Tibial artery (tissue), 4 donors: ENCODE measurements around the gene SPNS2.

ENCODE experiments used
- DNase-seq, 2 donors: peaks; one replicate each; pipeline ENCODE4 v3.0.0-alpha.2; 2019
- H3K27ac ChIP-seq, 2 donors: fragments of 200-600 bp; sonication (generic) in 1 of 2; 1 replicate in 1 of 2; 2 replicates in 1 of 2; pipeline ENCODE4 v1.5.1; 2018 to 2019; ENCODE audit warnings: mild to moderate bottlenecking in 1 of 2
- H3K27me3 ChIP-seq, 2 donors: fragments of 200-600 bp; sonication (generic) in 1 of 2; one replicate each; pipeline versions ENCODE4 v1.5.1 to v1.6.0; 2016 to 2019
- H3K36me3 ChIP-seq, 3 donors: fragments of 200-600 bp; sonication (generic) in 2 of 3; one replicate each; pipeline ENCODE4 v1.5.1; 2016 to 2019; ENCODE audit warnings: mild to moderate bottlenecking in 2 of 3
- H3K4me1 ChIP-seq, 4 donors: fragments of 200-600 bp; sonication (generic) in 2 of 4; 1 replicate in 3 of 4; 2 replicates in 1 of 4; pipeline ENCODE4 v1.5.1; 2016 to 2019
- H3K4me3 ChIP-seq, 2 donors: fragments of 200-600 bp; sonication (generic) in 1 of 2; 1 replicate in 1 of 2; 2 replicates in 1 of 2; pipeline ENCODE4 v1.5.1; 2018 to 2019; ENCODE audit warnings: mild to moderate bottlenecking in 2 of 2
- H3K9me3 ChIP-seq, 3 donors: fragments of 200-600 bp; sonication (generic) in 1 of 3; one replicate each; pipeline ENCODE4 v1.5.1; 2016 to 2019
- CTCF ChIP-seq, 2 experiments: fragments of 200-600 bp in 1 of 2; fragments of 450-650 bp in 1 of 2; IDR thresholded peaks; one replicate each; pipeline ENCODE4 v1.5.1; 2017 to 2019; ENCODE audit warnings: antibody characterized with exemption in 2 of 2, mild to moderate bottlenecking in 1 of 2, moderate library complexity in 1 of 2
- intact Hi-C: fragments of 100-400 bp; cut with DNase I; formaldehyde crosslinking; loops from one replicate; pipeline ENCODE4 v1.15.0; 2023; ENCODE audit warnings: low total_unique reads

The SPNS2 gene

GRCh38 chr17:4572131-4572530 lies 73.5 kb downstream of the SPNS2 start:
- Histone ChIP-seq H3K27me3 (peaks cover 0 to 14% of the 10 kb centered on the region in 2 donors), H3K4me3 (no peak overlapping the region), H3K9me3 (no peaks in the 10 kb centered on the region), H3K27ac (no peak overlapping the region), H3K36me3 (no peaks in the 10 kb centered on the region), H3K4me1 (no peaks in the 10 kb centered on the region)
- intact Hi-C loops: no loop called here
- DNase-seq: no peak
- no peak for TF ChIP-seq CTCF (IDR thresholded peaks at IDR 0.05)

DNA sequence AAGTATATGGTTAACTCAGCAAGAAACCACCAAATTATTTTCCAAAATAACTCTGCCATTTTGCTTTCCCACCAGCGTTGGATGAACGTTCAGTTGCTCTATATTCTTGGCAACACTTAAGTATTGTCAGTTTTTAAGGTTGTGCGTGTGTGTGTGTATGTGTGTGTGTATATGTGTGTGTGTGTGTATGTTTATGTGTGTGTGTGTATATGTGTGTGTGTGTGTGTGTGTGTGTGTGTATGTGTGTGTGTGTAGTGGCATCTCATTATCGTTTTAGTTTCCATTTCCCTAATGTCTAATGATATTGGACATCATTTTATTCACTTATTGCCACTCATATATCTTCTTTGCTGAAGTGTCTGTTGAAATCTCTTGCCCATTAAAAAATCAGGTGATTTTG lies 74.4 kb downstream of the SPNS2 start:
- H3K27ac ChIP-seq: no peak overlapping the region
- TF ChIP-seq CTCF (IDR thresholded peaks at IDR 0.05): no peak
- intact Hi-C loops: no loop called here
- H3K36me3 ChIP-seq: no peaks in the 10 kb centered on the region
- no peak for DNase-seq
- H3K9me3 ChIP-seq: no peaks in the 10 kb centered on the region
- H3K4me1 ChIP-seq: no peaks in the 10 kb centered on the region
- H3K27me3 ChIP-seq: peaks cover 0 to 19% of the 10 kb centered on the region in 2 donors
- no peak overlapping the region for H3K4me3 ChIP-seq

- DNase-seq: no peak
- Histone ChIP-seq H3K4me3 (no peak overlapping the region), H3K27me3 (peaks cover 0 to 19% of the 10 kb centered on the region in 2 donors), H3K4me1 (no peaks in the 10 kb centered on the region), H3K27ac (no peak overlapping the region), H3K36me3 (no peaks in the 10 kb centered on the region), H3K9me3 (no peaks in the 10 kb centered on the region)
- intact Hi-C loops: no loop called here
- no peak for TF ChIP-seq CTCF (IDR thresholded peaks at IDR 0.05)
Measured at GRCh38 chr17:4573669-4574068, 75.0 kb downstream of the SPNS2 start.

- H3K4me1 ChIP-seq: no peaks in the 10 kb centered on the region
- H3K4me3 ChIP-seq: no peak overlapping the region
- H3K9me3 ChIP-seq: no peaks in the 10 kb centered on the region
- no peaks in the 10 kb centered on the region for H3K36me3 ChIP-seq
- peaks cover 0 to 19% of the 10 kb centered on the region in 2 donors for H3K27me3 ChIP-seq
- intact Hi-C loops: no loop called here
- DNase-seq: no peak
- no peak overlapping the region for H3K27ac ChIP-seq
- no peak for TF ChIP-seq CTCF (IDR thresholded peaks at IDR 0.05)
Measured at GRCh38 chr17:4574448-4575045, 75.9 kb downstream of the SPNS2 start.

- no peaks in the 10 kb centered on the region for H3K4me1 ChIP-seq
- no peak for TF ChIP-seq CTCF (IDR thresholded peaks at IDR 0.05)
- intact Hi-C loops: no loop called here
- DNase-seq: no peak
- peaks cover 0 to 27% of the 10 kb centered on the region in 2 donors for H3K27me3 ChIP-seq
- no peaks in the 10 kb centered on the region for H3K9me3 ChIP-seq
- H3K27ac ChIP-seq: no peak overlapping the region
- H3K36me3 ChIP-seq: no peaks in the 10 kb centered on the region
- H3K4me3 ChIP-seq: no peak overlapping the region
Measured at GRCh38 chr17:4576161-4576558, 77.5 kb downstream of the SPNS2 start.
